Activated naive CD8-positive, alpha-beta T cell treated with anti-CD3 and anti-CD28 coated beads for 36 hours (primary cell): ENCODE measurements around the gene MYMK. TPM values are rescaled to one million over a fixed set of nuclear protein-coding genes. Genes with fewer than 3 reads are reported as not detected.

Source experiments
- DNase-seq: peaks from one replicate; pipeline ENCODE4 v3.0.0; 2021
- H3K27ac Mint-ChIP-seq: one replicate; pipeline ENCODE4 v1.8.0; 2022; ENCODE audit warnings: mild to moderate bottlenecking, moderate library complexity, mixed read lengths
- H3K27me3 Mint-ChIP-seq: one replicate; pipeline ENCODE4 v1.8.0; 2022; ENCODE audit warnings: mild to moderate bottlenecking, mixed read lengths
- H3K36me3 Mint-ChIP-seq: one replicate; pipeline ENCODE4 v1.8.0; 2021; ENCODE audit warnings: mild to moderate bottlenecking, mixed read lengths
- H3K4me1 Mint-ChIP-seq: one replicate; pipeline ENCODE4 v1.8.0; 2021; ENCODE audit warnings: mixed read lengths
- H3K4me3 Mint-ChIP-seq: one replicate; pipeline ENCODE4 v1.8.0; 2022; ENCODE audit warnings: mild to moderate bottlenecking, moderate library complexity, mixed read lengths
- H3K9me3 Mint-ChIP-seq: one replicate; pipeline ENCODE4 v1.8.0; 2022; ENCODE audit warnings: mixed read lengths
- total RNA-seq, 2 experiments: library from RNA; stranded (reverse); gene quantifications; one replicate each; pipeline ENCODE4 v1.2.3, GENCODE V29; 2021

MYMK gene
- total RNA-seq, 2 experiments from 2014 or later, result not detected

DNA sequence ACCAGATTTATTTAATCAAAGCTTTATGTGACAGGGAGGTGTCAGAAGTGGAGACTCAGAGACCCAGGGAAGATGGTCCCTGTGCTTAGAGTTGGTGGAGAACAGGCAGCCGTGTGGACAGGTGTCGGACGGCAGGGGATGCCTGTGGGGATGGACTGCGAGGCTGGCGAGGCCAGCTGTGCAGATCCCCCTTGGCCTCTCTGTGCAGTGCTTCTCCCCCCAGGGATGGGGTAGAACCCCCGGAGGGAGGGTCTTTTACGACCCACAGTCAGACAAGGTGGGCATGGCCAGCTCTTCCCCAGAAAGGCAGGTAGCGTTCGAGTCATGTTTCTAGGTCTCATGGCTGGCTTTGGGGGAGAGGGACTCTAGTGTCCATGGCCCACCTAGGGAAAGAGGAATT, 41.1 kb downstream of the MYMK start:
- H3K27ac Mint-ChIP-seq, result no peak overlapping the region
- peaks cover 11% of the 10 kb centered on the region for H3K4me1 Mint-ChIP-seq
- H3K27me3 Mint-ChIP-seq, result no peaks in the 10 kb centered on the region
- H3K36me3 Mint-ChIP-seq, result no peaks in the 10 kb centered on the region
- H3K9me3 Mint-ChIP-seq, result no peaks in the 10 kb centered on the region
- H3K4me3 Mint-ChIP-seq, result no peak overlapping the region
- no peak for DNase-seq

GRCh38 chr9:133478851-133479711, 45.7 kb downstream of the MYMK start, which contains the start of gene SLC2A6:
Gene SLC2A6 (minus strand): TSS chr9:133479099. CDS start chr9:133479059, 40 bp downstream.
- Mint-ChIP-seq H3K9me3 (no peaks in the 10 kb centered on the region), H3K4me1 (peaks cover 13% of the 10 kb centered on the region), H3K27me3 (no peaks in the 10 kb centered on the region), H3K4me3 (peak within 1 kb of the TSS; percentile 81), H3K36me3 (no peaks in the 10 kb centered on the region), H3K27ac (peak within 1 kb of the TSS; percentile 69)
- DNase-seq, result peak; percentile 94

DNA sequence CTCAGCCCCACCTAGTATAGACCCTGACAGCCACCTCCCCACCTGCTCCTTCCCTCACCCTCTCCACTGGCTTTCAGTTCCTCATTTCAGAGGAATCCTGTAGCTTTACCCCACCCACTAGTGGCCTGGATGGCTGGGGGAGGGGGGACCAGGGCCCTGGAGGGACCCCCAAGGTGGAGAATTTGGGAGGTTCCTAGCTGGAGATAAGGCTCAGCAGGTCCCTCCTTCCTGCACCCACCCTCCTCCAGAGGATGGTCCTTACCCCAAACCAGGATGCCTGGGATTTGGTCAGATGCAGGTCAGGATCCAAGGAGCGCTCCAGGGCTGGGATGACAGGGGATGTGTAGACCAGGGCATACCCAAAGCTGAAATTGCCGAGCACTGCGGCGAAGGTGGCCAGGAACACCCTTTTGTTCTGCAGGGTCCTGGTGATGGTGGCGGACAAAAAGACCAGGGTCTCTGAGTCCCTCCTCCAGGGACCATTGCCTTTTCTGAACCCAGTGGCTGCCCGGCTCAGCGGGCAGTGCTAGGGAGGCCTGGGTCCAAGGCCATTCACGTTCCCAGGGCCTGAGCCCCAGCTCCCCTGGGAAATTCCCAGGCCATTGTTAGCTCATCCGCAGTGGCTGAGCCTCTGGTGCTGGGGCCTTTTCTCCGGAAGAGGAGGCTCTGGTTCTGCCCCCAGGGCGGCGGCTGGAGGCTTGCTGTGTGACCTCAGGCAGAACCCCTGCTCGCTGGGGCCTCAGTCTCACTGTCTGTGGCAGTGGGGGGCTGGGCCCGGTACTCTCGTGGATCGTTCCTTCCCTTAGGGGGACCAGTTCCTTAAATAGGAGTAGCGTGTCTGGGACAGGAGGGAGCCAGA, 46.5 kb downstream of the MYMK start:
- Mint-ChIP-seq H3K27ac (peak overlapping the region; percentile 67), H3K4me3 (peak overlapping the region; percentile 81), H3K36me3 (no peaks in the 10 kb centered on the region), H3K4me1 (peaks cover 13% of the 10 kb centered on the region), H3K27me3 (no peaks in the 10 kb centered on the region), H3K9me3 (no peaks in the 10 kb centered on the region)
- peak; percentile 19 for DNase-seq

- Mint-ChIP-seq H3K27ac (no peak overlapping the region), H3K4me1 (peaks cover 13% of the 10 kb centered on the region), H3K9me3 (no peaks in the 10 kb centered on the region), H3K27me3 (no peaks in the 10 kb centered on the region), H3K4me3 (peak overlapping the region; percentile 81), H3K36me3 (no peaks in the 10 kb centered on the region)
- DNase-seq, result no peak
These were observed 47.3 kb downstream of the MYMK start for GRCh38 chr9:133477461-133477860.

GRCh38 chr9:133476941-133477340, 47.8 kb downstream of the MYMK start:
- H3K27ac Mint-ChIP-seq, result no peak overlapping the region

DNA sequence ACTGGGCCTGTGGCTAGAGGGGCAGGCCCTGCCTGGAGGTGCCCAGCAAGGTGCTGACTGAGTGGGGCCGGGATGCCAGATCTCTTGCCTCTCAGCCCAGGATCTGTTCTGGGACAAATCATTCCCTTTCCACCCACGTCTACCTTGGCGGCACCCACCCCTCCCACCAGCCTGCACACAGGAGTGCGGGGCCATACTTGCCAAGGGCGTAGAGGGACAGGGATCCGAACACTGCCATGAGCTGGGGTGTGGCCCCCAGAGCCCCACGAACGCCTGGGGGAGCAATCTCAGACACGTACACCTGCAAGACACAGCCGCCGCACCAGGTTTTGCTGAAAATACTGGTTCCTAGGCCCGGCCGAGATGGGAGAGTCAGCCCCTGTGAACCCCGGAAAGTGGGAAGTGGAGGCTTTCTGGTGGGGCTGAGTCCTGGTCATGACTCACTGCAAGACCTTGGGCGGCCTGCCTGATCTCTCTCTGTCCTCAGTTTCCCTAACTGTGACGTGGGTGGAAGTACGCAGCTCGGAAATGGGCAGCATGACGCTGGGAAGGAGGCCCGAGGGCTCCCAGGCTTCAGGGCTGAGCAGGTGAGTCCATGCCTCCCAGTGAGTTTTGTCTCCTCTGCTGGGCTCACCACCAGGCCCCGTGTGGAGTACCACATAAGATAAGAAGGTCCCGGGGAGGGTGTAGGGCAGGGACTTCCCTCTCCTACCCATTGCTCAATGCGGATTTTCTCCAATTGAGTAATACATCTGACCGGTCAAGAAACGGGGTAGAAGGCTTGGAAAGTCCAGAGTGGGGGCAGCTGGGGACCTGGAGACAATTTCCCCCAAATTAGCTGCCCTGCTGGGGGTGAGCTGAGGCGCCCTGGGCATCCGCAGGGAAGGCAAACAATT, 48.5 kb downstream of the MYMK start:
- Mint-ChIP-seq H3K4me1 (peaks cover 13% of the 10 kb centered on the region), H3K27me3 (no peaks in the 10 kb centered on the region), H3K4me3 (no peak overlapping the region), H3K27ac (no peak overlapping the region), H3K9me3 (no peaks in the 10 kb centered on the region), H3K36me3 (no peaks in the 10 kb centered on the region)
- no peak for DNase-seq

More at GRCh38 chr9:133476941-133477340, 47.8 kb downstream of the MYMK start:
- Mint-ChIP-seq H3K36me3 (no peaks in the 10 kb centered on the region), H3K27me3 (no peaks in the 10 kb centered on the region), H3K4me1 (peaks cover 13% of the 10 kb centered on the region), H3K4me3 (no peak overlapping the region), H3K9me3 (no peaks in the 10 kb centered on the region)
- no peak for DNase-seq

- Mint-ChIP-seq H3K27ac (no peak overlapping the region), H3K9me3 (no peaks in the 10 kb centered on the region), H3K27me3 (no peaks in the 10 kb centered on the region), H3K36me3 (no peaks in the 10 kb centered on the region), H3K4me3 (no peak overlapping the region), H3K4me1 (peaks cover 13% of the 10 kb centered on the region)
- DNase-seq, result no peak
These were observed 49.3 kb downstream of the MYMK start for GRCh38 chr9:133475292-133476012.

GRCh38 chr9:133474853-133475252, 49.9 kb downstream of the MYMK start:
- Mint-ChIP-seq H3K4me1 (peaks cover 13% of the 10 kb centered on the region), H3K36me3 (no peaks in the 10 kb centered on the region), H3K27me3 (no peaks in the 10 kb centered on the region), H3K27ac (no peak overlapping the region), H3K9me3 (no peaks in the 10 kb centered on the region), H3K4me3 (no peak overlapping the region)
- DNase-seq, result no peak

DNA sequence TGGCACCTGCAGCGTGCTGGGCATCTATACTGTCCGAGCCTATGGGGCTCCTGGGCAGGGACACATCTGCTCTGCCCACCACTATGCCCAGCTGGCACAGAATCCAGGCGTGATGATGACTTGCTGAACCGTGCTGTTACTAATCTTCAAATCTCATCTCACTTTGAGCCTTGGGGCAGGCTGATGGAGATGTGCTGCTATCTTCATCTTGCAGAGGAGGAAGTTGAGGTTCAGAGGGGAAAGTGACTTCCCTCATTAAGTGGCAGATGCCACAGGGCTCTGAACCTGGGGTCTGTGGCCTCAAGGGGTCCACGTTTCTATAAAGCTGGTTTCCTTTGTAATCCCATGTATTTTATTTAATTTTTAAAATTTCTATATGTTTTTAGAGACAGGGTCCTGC, 50.5 kb downstream of the MYMK start:
- peaks cover 8% of the 10 kb centered on the region for H3K4me1 Mint-ChIP-seq
- H3K27ac Mint-ChIP-seq, result no peak overlapping the region
- H3K4me3 Mint-ChIP-seq, result no peak overlapping the region
- H3K36me3 Mint-ChIP-seq, result no peaks in the 10 kb centered on the region
- no peaks in the 10 kb centered on the region for H3K9me3 Mint-ChIP-seq
- no peak for DNase-seq
- no peaks in the 10 kb centered on the region for H3K27me3 Mint-ChIP-seq

DNA sequence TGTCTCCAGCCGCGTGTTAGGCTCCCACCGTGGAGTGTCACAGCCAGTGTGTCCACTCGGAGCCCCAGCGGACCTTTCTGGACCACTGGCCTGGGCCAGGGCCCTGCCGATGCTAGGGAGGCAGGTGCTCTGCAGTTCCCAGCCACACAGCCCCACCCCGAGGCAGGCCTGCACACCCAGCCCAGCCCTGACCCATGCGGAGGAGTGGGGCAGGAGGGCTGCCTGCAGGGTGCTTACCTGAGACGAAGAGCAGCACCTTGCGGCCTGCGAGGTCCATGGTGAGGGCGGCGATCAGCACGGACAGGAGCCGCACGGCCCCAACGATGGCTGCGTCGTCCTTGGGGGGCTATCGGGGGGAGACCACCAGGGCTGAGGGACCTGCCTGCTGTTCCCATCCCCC, 51.0 kb downstream of the MYMK start:
- Mint-ChIP-seq H3K4me3 (no peak overlapping the region), H3K36me3 (no peaks in the 10 kb centered on the region), H3K27me3 (no peaks in the 10 kb centered on the region), H3K4me1 (peaks cover 8% of the 10 kb centered on the region), H3K9me3 (no peaks in the 10 kb centered on the region), H3K27ac (no peak overlapping the region)
- no peak for DNase-seq

- Mint-ChIP-seq H3K4me3 (no peak overlapping the region), H3K9me3 (no peaks in the 10 kb centered on the region), H3K27ac (no peak overlapping the region), H3K4me1 (peaks cover 5% of the 10 kb centered on the region), H3K27me3 (no peaks in the 10 kb centered on the region), H3K36me3 (no peaks in the 10 kb centered on the region)
- DNase-seq, result no peak
These were observed 51.9 kb downstream of the MYMK start for GRCh38 chr9:133472753-133473378.

DNA sequence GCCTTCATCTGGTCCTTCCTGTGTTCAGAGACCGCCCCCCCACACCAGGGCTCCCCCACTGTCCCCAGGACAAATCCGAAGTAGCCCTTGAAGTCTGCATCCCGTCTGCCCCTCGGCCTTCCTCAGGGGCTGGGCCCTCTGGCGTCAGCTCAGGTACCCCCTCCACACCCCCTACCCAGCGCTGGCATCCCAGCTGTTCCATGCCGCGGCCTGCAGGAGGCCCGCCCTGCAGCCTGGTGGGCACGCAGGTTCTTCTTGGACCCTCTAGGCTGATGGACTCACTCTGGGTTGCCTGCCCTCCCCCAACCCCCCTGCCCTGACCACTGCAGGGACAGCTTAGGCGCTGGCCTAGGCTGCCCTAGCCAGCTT, 52.5 kb downstream of the MYMK start:
- no peaks in the 10 kb centered on the region for H3K4me1 Mint-ChIP-seq
- H3K27me3 Mint-ChIP-seq, result no peaks in the 10 kb centered on the region
- H3K9me3 Mint-ChIP-seq, result no peaks in the 10 kb centered on the region
- H3K36me3 Mint-ChIP-seq, result no peaks in the 10 kb centered on the region
- no peak for DNase-seq
- H3K4me3 Mint-ChIP-seq, result no peak overlapping the region
- H3K27ac Mint-ChIP-seq, result no peak overlapping the region

GRCh38 chr9:133471551-133472276, 53.0 kb downstream of the MYMK start:
- no peaks in the 10 kb centered on the region for H3K4me1 Mint-ChIP-seq
- H3K4me3 Mint-ChIP-seq, result no peak overlapping the region
- no peak overlapping the region for H3K27ac Mint-ChIP-seq
- H3K27me3 Mint-ChIP-seq, result no peaks in the 10 kb centered on the region
- H3K9me3 Mint-ChIP-seq, result no peaks in the 10 kb centered on the region
- H3K36me3 Mint-ChIP-seq, result no peaks in the 10 kb centered on the region
- DNase-seq, result no peak
